GM12801 (cell line): ENCODE results near the gene PTPA.

Experiments
- CTCF ChIP-seq: IDR thresholded peaks from one replicate; pipeline ENCODE4 v1.5.1; 2011; ENCODE audit warnings: control low read depth; ENCODE audit not compliant: insufficient read length; ENCODE audit errors: extremely low read depth

PTPA gene

GRCh38 chr9:129113645-129114304, 2.6 kb downstream of the PTPA start:
- TF ChIP-seq CTCF = no peak

- TF ChIP-seq CTCF = no peak
These were observed 7.6 kb downstream of the PTPA start for GRCh38 chr9:129118799-129119198.

- no peak for TF ChIP-seq CTCF
These were observed 10.3 kb downstream of the PTPA start for GRCh38 chr9:129121483-129121882.

- no peak for TF ChIP-seq CTCF
These were observed 10.9 kb downstream of the PTPA start for GRCh38 chr9:129122133-129122532.

- TF ChIP-seq CTCF = no peak
These were observed 13.4 kb downstream of the PTPA start for GRCh38 chr9:129124506-129125069.

GRCh38 chr9:129125478-129125877, 14.3 kb downstream of the PTPA start:
- TF ChIP-seq CTCF = no peak

GRCh38 chr9:129126749-129127618, 15.8 kb downstream of the PTPA start:
- TF ChIP-seq CTCF = no peak
